ENCODE data around the gene NOS3. TPM values are rescaled to one million over a fixed set of nuclear protein-coding genes. Genes with fewer than 3 reads are reported as not detected.

Gene NOS3
- total RNA-seq, 1 donor from 2014 or later = 0.74 TPM

GRCh38 chr7:150994838-150995510 lies 4.2 kb downstream of the NOS3 start:
- no peaks in the 10 kb centered on the region for H3K36me3 Mint-ChIP-seq (ENCODE audit: insufficient read depth)
- TF ChIP-seq, protein P1, sequence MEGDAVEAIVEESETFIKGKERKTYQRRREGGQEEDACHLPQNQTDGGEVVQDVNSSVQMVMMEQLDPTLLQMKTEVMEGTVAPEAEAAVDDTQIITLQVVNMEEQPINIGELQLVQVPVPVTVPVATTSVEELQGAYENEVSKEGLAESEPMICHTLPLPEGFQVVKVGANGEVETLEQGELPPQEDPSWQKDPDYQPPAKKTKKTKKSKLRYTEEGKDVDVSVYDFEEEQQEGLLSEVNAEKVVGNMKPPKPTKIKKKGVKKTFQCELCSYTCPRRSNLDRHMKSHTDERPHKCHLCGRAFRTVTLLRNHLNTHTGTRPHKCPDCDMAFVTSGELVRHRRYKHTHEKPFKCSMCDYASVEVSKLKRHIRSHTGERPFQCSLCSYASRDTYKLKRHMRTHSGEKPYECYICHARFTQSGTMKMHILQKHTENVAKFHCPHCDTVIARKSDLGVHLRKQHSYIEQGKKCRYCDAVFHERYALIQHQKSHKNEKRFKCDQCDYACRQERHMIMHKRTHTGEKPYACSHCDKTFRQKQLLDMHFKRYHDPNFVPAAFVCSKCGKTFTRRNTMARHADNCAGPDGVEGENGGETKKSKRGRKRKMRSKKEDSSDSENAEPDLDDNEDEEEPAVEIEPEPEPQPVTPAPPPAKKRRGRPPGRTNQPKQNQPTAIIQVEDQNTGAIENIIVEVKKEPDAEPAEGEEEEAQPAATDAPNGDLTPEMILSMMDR (IDR thresholded peaks at IDR 0.05; ENCODE audit: unreplicated experiment) = no peak
- no peak overlapping the region for H3K4me3 Mint-ChIP-seq (ENCODE audit: low read depth)
- H3K27ac Mint-ChIP-seq = no peak overlapping the region
- no peaks in the 10 kb centered on the region for H3K4me1 Mint-ChIP-seq (ENCODE audit: low read depth)
- no peak for DNase-seq (ENCODE audit: low spot score, unreplicated experiment)
- H3K9me3 Mint-ChIP-seq (ENCODE audit: low read depth) = no peaks in the 10 kb centered on the region
- peaks cover 12% of the 10 kb centered on the region for H3K27me3 Mint-ChIP-seq

GRCh38 chr7:150996376-150997074 lies 5.7 kb downstream of the NOS3 start:
- no peak overlapping the region for H3K27ac Mint-ChIP-seq
- no peaks in the 10 kb centered on the region for H3K4me1 Mint-ChIP-seq (ENCODE audit: low read depth)
- no peaks in the 10 kb centered on the region for H3K9me3 Mint-ChIP-seq (ENCODE audit: low read depth)
- no peak for DNase-seq (ENCODE audit: low spot score, unreplicated experiment)
- H3K36me3 Mint-ChIP-seq (ENCODE audit: insufficient read depth) = no peaks in the 10 kb centered on the region
- H3K4me3 Mint-ChIP-seq (ENCODE audit: low read depth) = no peak overlapping the region
- peaks cover 4% of the 10 kb centered on the region for H3K27me3 Mint-ChIP-seq
- TF ChIP-seq, protein P1 (IDR thresholded peaks at IDR 0.05; ENCODE audit: unreplicated experiment) = no peak

GRCh38 chr7:150997075-150997511 lies 6.3 kb downstream of the NOS3 start:
- no peaks in the 10 kb centered on the region for H3K4me1 Mint-ChIP-seq (ENCODE audit: low read depth)
- TF ChIP-seq, protein P1 (IDR thresholded peaks at IDR 0.05; ENCODE audit: unreplicated experiment) = no peak
- H3K27ac Mint-ChIP-seq = no peak overlapping the region
- no peak overlapping the region for H3K4me3 Mint-ChIP-seq (ENCODE audit: low read depth)
- H3K9me3 Mint-ChIP-seq (ENCODE audit: low read depth) = no peaks in the 10 kb centered on the region
- no peak for DNase-seq (ENCODE audit: low spot score, unreplicated experiment)
- no peaks in the 10 kb centered on the region for H3K36me3 Mint-ChIP-seq (ENCODE audit: insufficient read depth)
- peaks cover 4% of the 10 kb centered on the region for H3K27me3 Mint-ChIP-seq

DNA sequence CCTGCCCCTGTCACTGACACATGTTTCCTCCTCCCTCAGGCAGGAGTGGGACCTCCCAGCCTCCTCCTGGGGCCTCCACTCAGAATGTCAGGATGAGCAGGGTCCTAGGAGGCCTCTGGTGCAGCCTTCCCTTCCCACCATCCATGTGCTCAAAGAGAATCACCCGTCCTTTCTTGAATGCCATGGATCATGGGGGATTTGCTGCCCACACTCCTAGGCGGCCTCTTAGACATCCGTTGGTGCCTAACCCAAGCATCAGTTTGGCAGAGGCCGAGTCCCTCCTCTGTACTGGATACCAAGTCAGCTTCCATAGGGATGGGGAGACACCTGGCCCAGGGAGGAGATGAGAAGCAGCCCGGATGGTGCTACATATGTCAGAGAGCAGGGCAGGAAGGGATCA lies 7.0 kb downstream of the NOS3 start:
- peaks cover 4% of the 10 kb centered on the region for H3K27me3 Mint-ChIP-seq
- H3K36me3 Mint-ChIP-seq (ENCODE audit: insufficient read depth) = no peaks in the 10 kb centered on the region
- no peaks in the 10 kb centered on the region for H3K4me1 Mint-ChIP-seq (ENCODE audit: low read depth)
- DNase-seq (ENCODE audit: low spot score, unreplicated experiment) = no peak
- TF ChIP-seq, protein P1 (IDR thresholded peaks at IDR 0.05; ENCODE audit: unreplicated experiment) = no peak
- no peak overlapping the region for H3K27ac Mint-ChIP-seq
- H3K4me3 Mint-ChIP-seq (ENCODE audit: low read depth) = no peak overlapping the region
- H3K9me3 Mint-ChIP-seq (ENCODE audit: low read depth) = no peaks in the 10 kb centered on the region

- no peaks in the 10 kb centered on the region for H3K36me3 Mint-ChIP-seq (ENCODE audit: insufficient read depth)
- H3K4me1 Mint-ChIP-seq (ENCODE audit: low read depth) = no peaks in the 10 kb centered on the region
- no peak for DNase-seq (ENCODE audit: low spot score, unreplicated experiment)
- no peak overlapping the region for H3K4me3 Mint-ChIP-seq (ENCODE audit: low read depth)
- H3K9me3 Mint-ChIP-seq (ENCODE audit: low read depth) = no peaks in the 10 kb centered on the region
- H3K27me3 Mint-ChIP-seq = peaks cover 4% of the 10 kb centered on the region
- no peak overlapping the region for H3K27ac Mint-ChIP-seq
- TF ChIP-seq, protein P1 (IDR thresholded peaks at IDR 0.05; ENCODE audit: unreplicated experiment) = no peak
These were observed 7.5 kb downstream of the NOS3 start for GRCh38 chr7:150998341-150998740.
